ENCODE measurements around the gene VTN. TPM values are rescaled to one million over a fixed set of nuclear protein-coding genes. Genes with fewer than 3 reads are reported as not detected.

The VTN gene
- total and polyA plus RNA-seq, 2 experiments from 2014 or later = 0.16 TPM; not detected in 1

DNA sequence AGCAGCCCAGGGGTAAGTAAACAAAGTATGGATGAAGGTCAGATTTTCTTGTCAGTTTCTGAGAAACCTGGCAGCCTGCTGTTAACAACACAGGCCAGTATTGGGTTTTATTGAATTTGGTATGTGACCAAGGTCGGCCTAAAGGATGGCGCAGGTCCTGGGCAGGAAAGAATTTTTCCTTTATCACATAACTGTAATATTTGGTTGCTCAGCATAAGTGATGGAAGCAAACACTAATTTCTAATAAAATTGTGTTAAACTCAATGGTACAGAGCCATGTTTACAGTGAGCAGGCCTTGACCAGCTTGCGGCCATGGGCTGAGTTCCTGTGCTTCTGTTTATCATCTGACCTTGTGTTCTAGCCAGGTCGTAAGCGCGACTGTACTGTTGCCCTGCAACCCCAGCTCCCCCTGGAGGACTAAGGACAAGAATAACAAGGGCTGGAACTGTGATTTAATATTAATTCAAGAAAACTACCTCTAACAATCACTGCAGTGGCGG lies 23.3 kb downstream of the VTN start:
- Histone ChIP-seq H3K4me2 (no peak overlapping the region), H3K9me2 (ENCODE audit: insufficient read depth) (no peaks in the 10 kb centered on the region), H3K36me3 (ENCODE audit: insufficient read depth) (peaks cover 18% of the 10 kb centered on the region), H4K20me1 (replicated peaks; ENCODE audit: insufficient read depth) (peaks cover 14% of the 10 kb centered on the region; the same call in 1 of the 2 replicates), H2AFZ (no peak overlapping the region), H3K27ac (ENCODE audit: low read depth) (no peak overlapping the region; the same call in 1 of the 2 replicates), H3K27me3 (ENCODE audit: insufficient read depth) (no peaks in the 10 kb centered on the region), H3K4me3 (no peak overlapping the region), H3F3A (replicated peaks; ENCODE audit: low read depth) (no peaks in the 10 kb centered on the region), H3K4me1 (ENCODE audit: insufficient read depth) (no peaks in the 10 kb centered on the region; the same call in 1 of the 2 replicates), H3K79me2 (replicated peaks; ENCODE audit: insufficient read depth) (no peaks in the 10 kb centered on the region)
- no peak overlapping the region for H3K4me3 Mint-ChIP-seq
- DNase-seq (ENCODE audit: low spot score) = peak; percentile 57
- ATAC-seq = peak; percentile 51
- H3K36me3 Mint-ChIP-seq (ENCODE audit: low read depth) = peaks cover 69% of the 10 kb centered on the region
- no peak for TF ChIP-seq ZNF331 (CRISPR knock-in tag; IDR thresholded peaks at IDR 0.05; ENCODE audit: low read depth)
- TF ChIP-seq, protein P1, sequence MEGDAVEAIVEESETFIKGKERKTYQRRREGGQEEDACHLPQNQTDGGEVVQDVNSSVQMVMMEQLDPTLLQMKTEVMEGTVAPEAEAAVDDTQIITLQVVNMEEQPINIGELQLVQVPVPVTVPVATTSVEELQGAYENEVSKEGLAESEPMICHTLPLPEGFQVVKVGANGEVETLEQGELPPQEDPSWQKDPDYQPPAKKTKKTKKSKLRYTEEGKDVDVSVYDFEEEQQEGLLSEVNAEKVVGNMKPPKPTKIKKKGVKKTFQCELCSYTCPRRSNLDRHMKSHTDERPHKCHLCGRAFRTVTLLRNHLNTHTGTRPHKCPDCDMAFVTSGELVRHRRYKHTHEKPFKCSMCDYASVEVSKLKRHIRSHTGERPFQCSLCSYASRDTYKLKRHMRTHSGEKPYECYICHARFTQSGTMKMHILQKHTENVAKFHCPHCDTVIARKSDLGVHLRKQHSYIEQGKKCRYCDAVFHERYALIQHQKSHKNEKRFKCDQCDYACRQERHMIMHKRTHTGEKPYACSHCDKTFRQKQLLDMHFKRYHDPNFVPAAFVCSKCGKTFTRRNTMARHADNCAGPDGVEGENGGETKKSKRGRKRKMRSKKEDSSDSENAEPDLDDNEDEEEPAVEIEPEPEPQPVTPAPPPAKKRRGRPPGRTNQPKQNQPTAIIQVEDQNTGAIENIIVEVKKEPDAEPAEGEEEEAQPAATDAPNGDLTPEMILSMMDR (conservative IDR thresholded peaks at IDR 0.05; ENCODE audit: low read depth in 2 of 2) = peak; percentile 43 to 56
- peaks cover 9% of the 10 kb centered on the region for H3K27me3 Mint-ChIP-seq (ENCODE audit: insufficient read depth, low read depth, poor library complexity)
- peaks cover 16% of the 10 kb centered on the region for H3K4me1 Mint-ChIP-seq
- no peaks in the 10 kb centered on the region for H3K9me3 Mint-ChIP-seq
- H3K27ac Mint-ChIP-seq = 0 out of 2 replicates have a peak overlapping the region, but pooled peaks have one; percentile 46

DNA sequence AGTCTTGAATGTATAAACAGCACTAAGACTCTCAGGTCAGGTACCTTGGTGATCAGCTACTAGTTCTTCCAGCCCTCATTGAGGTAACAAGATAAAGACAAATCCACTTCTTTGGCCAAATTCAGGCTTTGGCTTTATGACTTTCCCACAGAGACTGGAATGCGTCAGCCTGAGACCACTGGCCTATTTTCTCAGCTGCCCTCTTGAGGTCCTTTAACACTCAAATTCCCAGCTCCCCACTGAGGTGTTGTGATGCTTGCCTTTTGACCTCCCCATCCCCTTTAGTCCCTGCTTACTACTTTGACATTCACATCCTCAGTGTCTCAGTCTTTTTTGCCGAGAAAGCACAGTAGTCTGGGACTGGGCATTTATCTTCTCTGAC lies 23.9 kb downstream of the VTN start:
- peaks cover 9% of the 10 kb centered on the region for H3K27me3 Mint-ChIP-seq (ENCODE audit: insufficient read depth, low read depth, poor library complexity)
- no peak overlapping the region for H3K27ac Mint-ChIP-seq
- H2AFZ ChIP-seq = no peak overlapping the region
- ATAC-seq = peak; percentile 63
- H4K20me1 ChIP-seq (replicated peaks; ENCODE audit: insufficient read depth) = peaks cover 11% of the 10 kb centered on the region; the same call in 1 of the 2 replicates
- no peak overlapping the region for H3K4me2 ChIP-seq
- no peaks in the 10 kb centered on the region for H3K9me2 ChIP-seq (ENCODE audit: insufficient read depth)
- H3K79me2 ChIP-seq (replicated peaks; ENCODE audit: insufficient read depth) = no peaks in the 10 kb centered on the region
- H3K4me3 Mint-ChIP-seq = no peak overlapping the region; the same call in 2 of the 3 replicates
- H3K4me1 ChIP-seq (ENCODE audit: insufficient read depth) = no peaks in the 10 kb centered on the region; the same call in 1 of the 2 replicates
- H3K4me1 Mint-ChIP-seq = peaks cover 16% of the 10 kb centered on the region
- H3F3A ChIP-seq (replicated peaks; ENCODE audit: low read depth) = no peaks in the 10 kb centered on the region
- H3K9me3 Mint-ChIP-seq = no peaks in the 10 kb centered on the region
- peaks cover 63% of the 10 kb centered on the region for H3K36me3 Mint-ChIP-seq (ENCODE audit: low read depth)
- H3K4me3 ChIP-seq = no peak overlapping the region
- H3K27ac ChIP-seq (ENCODE audit: low read depth) = no peak overlapping the region; the same call in 1 of the 2 replicates
- peak; percentile 35 for DNase-seq (ENCODE audit: low spot score)
- no peaks in the 10 kb centered on the region for H3K27me3 ChIP-seq (ENCODE audit: insufficient read depth)
- peaks cover 15% of the 10 kb centered on the region for H3K36me3 ChIP-seq (ENCODE audit: insufficient read depth)
- TF ChIP-seq, protein P2, sequence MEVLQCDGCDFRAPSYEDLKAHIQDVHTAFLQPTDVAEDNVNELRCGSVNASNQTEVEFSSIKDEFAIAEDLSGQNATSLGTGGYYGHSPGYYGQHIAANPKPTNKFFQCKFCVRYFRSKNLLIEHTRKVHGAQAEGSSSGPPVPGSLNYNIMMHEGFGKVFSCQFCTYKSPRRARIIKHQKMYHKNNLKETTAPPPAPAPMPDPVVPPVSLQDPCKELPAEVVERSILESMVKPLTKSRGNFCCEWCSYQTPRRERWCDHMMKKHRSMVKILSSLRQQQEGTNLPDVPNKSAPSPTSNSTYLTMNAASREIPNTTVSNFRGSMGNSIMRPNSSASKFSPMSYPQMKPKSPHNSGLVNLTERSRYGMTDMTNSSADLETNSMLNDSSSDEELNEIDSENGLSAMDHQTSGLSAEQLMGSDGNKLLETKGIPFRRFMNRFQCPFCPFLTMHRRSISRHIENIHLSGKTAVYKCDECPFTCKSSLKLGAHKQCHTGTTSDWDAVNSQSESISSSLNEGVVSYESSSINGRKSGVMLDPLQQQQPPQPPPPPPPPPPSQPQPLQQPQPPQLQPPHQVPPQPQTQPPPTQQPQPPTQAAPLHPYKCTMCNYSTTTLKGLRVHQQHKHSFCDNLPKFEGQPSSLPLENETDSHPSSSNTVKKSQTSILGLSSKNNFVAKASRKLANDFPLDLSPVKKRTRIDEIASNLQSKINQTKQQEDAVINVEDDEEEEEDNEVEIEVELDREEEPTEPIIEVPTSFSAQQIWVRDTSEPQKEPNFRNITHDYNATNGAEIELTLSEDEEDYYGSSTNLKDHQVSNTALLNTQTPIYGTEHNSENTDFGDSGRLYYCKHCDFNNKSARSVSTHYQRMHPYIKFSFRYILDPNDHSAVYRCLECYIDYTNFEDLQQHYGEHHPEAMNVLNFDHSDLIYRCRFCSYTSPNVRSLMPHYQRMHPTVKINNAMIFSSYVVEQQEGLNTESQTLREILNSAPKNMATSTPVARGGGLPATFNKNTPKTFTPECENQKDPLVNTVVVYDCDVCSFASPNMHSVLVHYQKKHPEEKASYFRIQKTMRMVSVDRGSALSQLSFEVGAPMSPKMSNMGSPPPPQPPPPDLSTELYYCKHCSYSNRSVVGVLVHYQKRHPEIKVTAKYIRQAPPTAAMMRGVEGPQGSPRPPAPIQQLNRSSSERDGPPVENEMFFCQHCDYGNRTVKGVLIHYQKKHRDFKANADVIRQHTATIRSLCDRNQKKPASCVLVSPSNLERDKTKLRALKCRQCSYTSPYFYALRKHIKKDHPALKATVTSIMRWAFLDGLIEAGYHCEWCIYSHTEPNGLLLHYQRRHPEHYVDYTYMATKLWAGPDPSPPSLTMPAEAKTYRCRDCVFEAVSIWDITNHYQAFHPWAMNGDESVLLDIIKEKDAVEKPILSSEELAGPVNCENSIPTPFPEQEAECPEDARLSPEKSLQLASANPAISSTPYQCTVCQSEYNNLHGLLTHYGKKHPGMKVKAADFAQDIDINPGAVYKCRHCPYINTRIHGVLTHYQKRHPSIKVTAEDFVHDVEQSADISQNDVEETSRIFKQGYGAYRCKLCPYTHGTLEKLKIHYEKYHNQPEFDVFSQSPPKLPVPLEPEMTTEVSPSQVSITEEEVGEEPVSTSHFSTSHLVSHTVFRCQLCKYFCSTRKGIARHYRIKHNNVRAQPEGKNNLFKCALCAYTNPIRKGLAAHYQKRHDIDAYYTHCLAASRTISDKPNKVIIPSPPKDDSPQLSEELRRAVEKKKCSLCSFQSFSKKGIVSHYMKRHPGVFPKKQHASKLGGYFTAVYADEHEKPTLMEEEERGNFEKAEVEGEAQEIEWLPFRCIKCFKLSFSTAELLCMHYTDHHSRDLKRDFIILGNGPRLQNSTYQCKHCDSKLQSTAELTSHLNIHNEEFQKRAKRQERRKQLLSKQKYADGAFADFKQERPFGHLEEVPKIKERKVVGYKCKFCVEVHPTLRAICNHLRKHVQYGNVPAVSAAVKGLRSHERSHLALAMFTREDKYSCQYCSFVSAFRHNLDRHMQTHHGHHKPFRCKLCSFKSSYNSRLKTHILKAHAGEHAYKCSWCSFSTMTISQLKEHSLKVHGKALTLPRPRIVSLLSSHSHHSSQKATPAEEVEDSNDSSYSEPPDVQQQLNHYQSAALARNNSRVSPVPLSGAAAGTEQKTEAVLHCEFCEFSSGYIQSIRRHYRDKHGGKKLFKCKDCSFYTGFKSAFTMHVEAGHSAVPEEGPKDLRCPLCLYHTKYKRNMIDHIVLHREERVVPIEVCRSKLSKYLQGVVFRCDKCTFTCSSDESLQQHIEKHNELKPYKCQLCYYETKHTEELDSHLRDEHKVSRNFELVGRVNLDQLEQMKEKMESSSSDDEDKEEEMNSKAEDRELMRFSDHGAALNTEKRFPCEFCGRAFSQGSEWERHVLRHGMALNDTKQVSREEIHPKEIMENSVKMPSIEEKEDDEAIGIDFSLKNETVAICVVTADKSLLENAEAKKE (CRISPR knock-in tag; IDR thresholded peaks at IDR 0.05) = no peak
- TF ChIP-seq, protein P1 (conservative IDR thresholded peaks at IDR 0.05; ENCODE audit: low read depth in 2 of 2) = no peak
- TF ChIP-seq EZH2phosphoT487 (IDR thresholded peaks at IDR 0.05; ENCODE audit: unreplicated experiment) = no peak
- TF ChIP-seq, protein P3, sequence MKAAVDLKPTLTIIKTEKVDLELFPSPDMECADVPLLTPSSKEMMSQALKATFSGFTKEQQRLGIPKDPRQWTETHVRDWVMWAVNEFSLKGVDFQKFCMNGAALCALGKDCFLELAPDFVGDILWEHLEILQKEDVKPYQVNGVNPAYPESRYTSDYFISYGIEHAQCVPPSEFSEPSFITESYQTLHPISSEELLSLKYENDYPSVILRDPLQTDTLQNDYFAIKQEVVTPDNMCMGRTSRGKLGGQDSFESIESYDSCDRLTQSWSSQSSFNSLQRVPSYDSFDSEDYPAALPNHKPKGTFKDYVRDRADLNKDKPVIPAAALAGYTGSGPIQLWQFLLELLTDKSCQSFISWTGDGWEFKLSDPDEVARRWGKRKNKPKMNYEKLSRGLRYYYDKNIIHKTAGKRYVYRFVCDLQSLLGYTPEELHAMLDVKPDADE (IDR thresholded peaks at IDR 0.05) = no peak
- no peak for TF ChIP-seq ZNF114 (CRISPR knock-in tag; IDR thresholded peaks at IDR 0.05)
- TF ChIP-seq ZNF331 (CRISPR knock-in tag; IDR thresholded peaks at IDR 0.05; ENCODE audit: low read depth) = no peak
- TF ChIP-seq STAT1 (IDR thresholded peaks at IDR 0.05; ENCODE audit: unreplicated experiment) = no peak
- no peak for TF ChIP-seq NANOG (IDR thresholded peaks at IDR 0.05; ENCODE audit: borderline replicate concordance)
- no peak for TF ChIP-seq JUNB (IDR thresholded peaks at IDR 0.05; ENCODE audit: unreplicated experiment)

All from GM23338 (cell line).